Kidney tubule cell (primary cell): ENCODE data around the gene PFN2.
"Not testable (repeated sequence)": the region's sequence is repeated elsewhere in the genome, so short reads cannot be mapped to it uniquely, and the experiment has no call there.

Source experiments
- DNase-seq: peaks from one replicate; pipeline ENCODE4 v3.0.0-alpha.2; 2018; ENCODE audit warnings: low spot score

The PFN2 gene

DNA sequence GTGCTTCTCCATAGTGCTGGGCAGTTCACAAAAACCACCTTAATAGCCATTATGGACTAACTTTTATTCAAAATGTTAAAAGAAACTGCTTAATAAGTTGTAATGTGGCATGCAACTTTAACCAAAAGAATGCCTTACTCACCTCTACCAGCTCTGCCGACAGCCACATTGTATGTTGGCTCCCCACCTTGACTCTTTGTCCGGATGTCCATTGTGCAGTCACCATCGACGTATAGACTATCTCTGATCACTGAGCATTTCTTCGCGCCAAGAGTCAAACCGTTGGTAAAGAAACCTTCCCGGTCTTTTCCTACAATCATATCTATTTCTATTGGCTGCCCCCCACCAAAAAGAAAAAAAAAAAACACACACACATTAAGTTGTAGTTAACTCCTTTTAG, 2.5 kb downstream of the PFN2 start:
- peak; percentile 76 for DNase-seq

DNA sequence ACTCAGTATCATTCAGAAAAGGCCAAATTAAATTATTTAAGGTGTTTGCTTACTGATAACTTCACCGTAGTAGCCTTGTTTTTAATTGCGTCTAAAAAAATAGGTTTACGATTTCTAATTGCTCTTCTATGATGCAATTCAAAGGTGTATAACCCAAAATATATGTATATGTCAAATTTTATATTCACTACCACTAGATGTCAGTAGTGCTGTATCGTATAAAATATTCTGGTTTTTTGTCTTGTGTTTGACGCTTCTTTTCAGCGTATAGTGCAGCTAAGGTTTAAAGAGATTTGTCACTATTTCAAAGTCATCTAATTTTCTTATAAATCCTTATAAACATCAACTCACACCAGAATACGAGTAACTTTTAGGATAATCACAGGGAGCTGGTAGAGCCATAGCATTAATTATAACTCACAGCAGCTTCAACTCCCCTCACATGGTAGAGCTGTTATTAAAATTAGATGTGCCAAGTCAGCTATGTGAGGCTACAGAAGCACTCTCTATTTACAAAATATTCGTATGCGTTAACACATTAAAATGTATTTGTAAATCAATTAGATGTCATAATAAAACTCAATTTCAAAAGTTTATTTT, 3.5 kb downstream of the PFN2 start:
- DNase-seq = peak; percentile 65

DNA sequence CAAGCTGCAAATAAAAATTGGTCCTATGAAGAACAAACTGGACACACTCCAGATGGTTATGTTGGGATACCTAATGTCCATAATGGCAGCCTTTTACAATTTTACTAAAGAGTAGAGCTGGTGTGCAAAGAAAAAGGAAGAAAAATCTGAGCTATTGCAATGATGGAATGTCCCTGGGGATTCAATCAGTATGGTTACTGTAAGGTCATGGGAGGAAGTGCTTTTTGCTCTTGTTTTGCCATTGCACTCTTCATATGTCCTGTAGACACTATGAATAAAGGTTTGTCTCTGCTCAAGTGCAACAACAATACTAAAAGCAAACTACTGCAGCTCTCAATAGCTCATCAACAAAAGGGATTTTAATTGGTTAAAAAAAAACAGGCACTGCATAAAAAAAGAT, 5.4 kb downstream of the PFN2 start:
- DNase-seq = no peak

DNA sequence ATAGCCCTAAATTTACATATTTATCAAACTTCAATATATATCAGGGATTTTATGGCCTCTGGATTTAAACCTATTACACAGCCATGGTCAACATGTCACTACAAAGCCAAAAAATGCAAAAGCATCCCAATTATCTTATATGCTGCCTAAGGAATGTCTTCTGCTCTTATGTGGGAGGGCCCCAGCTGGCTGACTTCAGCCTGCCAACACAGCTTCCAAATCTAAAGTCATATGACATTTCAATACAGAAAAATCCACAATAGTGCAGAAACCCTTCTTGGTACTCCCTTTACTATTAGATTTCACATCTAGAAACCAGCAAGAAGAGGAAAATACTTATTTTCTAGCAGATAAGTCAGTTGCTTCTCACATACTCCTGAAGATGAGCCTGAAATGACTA, 6.4 kb downstream of the PFN2 start:
- DNase-seq = no peak

DNA sequence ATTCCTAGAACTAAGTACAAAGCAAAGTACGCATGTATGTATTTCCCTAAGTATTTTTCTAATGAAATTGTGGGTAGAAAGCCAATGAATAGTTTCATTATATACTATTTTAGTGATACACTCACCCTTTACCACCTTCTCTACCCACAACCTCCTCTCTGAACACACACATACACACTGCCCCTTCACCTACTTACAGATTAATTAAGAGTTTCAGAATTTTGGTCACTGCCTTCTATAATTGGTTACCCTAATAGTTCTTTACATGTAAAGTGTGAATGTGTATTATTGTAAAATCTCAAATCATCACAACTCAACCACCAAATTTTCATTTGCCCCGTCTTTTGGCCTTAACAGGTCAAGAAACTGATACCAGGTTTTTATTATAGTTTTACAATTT, 7.2 kb downstream of the PFN2 start:
- DNase-seq = no peak

DNA sequence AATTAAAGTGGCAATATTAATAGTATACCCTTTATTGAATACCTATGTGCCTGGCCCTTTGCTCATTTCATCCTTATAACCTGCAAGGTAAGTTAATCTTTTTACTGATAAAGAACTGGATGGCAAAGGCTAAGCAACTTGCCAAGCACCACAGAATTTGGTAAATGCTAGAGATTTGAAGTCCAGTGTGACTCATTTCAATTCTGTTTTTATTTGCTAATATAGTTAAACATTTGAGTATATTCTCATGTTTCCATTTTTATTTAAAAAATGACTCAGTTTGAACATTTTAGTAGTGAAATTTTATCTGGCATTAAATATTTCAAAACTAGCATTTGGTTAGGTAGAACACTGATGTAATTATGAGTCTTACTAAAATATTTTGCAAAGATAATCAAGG, 11.3 kb downstream of the PFN2 start:
- no peak for DNase-seq

DNA sequence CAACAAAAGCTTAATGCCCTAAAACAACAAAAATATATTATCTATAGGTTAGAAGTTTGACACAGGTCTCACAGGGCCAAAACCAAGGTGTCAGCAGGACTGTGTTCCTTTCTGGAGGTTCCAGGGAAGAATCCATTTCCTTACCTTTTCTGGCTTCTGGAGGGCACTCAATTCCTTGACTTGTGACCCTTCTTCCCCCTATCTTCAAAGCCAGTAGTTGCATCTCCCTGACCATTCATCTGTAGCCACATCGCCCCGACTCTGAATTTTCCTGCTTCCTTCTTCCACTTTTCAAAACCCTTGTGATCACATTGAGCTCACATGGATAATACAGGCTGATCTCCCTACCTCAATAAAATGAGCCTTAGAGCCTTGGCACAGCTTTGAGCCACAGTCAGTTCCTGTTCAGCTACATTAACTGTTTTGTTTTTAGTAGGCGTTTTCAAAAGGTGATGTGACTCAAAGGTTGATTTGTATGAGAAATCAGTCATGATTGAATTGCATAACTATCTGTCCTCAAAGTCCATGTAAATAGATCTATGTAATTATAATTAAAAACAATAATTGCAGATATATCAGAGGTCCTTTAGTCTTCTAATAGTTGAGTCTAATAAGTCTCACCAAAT, 12.4 kb downstream of the PFN2 start:
- DNase-seq = peak; percentile 3

DNA sequence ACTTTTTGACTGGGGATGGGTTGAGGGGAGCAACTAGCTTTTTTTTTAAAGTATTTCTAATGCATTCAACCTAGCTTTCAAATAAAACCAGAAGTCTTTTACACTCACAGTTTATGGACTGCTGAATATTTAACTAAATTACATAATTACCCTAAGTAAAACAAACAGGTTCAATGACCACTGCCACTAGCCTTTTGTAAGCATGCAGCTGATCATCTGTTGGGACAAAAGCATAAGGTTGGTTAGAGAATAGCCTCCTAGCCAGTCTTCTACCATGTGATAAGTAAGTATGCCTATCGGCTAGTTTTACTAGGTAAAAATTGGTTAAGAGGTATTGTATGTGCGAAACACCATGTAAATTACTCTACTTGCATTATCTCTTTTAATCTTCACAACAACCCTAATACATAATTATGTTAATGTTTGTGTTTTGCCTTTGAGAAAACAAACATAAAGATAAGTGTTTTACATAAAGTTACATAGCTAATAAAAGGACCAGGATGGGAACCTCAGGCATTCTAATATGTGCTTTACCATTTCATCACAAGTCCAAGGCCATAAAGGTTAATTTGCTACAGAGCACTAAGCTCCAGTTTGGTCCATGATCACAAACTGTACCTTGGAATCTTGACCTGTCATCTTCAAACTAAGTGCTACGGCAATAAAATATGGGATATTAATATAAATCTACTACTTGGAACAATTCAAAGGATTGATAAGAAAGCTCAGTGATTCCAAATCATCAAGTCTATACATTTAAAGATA, 13.2 kb downstream of the PFN2 start:
- DNase-seq = no peak

DNA sequence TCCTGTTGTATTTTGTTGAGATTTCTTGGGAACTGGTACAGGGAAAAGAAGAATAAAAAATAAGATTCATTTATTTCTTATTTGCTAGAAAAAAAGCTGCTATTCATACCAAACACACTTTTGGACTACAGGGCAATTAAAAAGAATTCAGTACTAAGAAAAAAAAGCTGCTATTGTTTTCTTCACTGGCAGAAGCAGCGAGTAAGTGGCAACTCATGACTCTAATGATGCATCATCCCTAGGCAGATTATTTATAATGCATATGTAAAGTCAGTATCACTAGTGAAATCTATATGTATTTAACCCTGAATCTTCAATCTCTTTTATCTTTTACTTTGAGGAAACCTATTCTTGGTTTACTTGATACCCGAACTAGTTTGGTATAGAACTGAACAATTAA, 15.2 kb downstream of the PFN2 start:
- DNase-seq = no peak

DNA sequence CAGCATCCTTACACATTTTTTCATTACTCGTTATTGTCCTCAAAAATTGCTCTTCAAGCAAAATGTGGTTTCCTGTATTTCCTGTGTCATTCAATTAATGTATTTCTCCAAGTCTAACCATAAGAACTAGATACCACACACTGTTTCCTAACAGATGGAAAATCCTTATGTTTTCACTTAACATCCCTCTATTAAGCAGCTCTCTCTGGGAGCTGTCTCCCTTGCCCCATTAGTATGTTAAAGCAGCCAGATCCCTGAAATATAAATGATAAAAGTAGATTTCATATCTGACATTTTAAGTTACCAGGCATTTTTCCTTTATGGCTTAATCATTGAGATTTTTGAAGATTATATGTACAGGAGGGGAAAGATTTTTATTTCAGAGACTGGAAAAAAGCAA, 15.9 kb downstream of the PFN2 start:
- DNase-seq = no peak

DNA sequence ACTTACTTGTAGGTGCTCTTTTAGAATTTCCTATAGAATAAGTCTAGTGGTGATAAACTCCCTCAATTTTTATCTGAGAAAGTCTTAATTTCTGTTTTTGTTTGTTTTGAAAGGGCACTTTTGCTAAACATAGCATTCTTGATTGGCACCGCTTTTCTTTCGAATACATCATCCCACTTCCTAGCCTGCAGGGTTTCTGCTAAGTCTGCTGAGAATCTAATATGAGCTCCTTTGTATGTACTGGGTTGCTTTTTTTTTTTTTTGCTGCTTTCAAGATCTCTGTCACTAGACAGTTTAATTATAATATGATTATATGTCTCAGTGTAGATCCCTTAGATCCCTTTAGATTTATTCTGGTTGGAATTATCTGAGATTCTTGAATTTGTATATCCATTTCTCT, 21.5 kb downstream of the PFN2 start:
- no peak for DNase-seq

DNA sequence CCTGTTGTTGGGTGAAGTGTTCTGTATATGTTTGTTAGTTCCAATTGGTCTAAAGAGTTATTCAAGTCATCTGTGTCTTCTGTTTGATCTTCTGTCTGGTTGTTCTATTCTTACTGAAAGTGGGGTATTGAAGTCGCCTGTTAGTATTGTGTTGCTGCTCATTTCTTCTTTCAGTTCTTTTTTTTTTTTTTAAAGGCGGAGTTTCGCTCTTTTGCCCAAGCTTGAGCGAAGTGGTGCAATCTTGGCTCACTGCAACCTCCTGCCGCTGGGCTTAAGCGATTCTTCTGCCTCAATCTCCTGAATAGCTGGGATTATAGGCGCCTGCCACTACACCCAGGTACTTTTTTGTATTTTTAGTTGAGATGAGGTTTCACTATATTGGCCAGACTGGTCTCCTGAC, 23.5 kb downstream of the PFN2 start:
- no peak for DNase-seq

DNA sequence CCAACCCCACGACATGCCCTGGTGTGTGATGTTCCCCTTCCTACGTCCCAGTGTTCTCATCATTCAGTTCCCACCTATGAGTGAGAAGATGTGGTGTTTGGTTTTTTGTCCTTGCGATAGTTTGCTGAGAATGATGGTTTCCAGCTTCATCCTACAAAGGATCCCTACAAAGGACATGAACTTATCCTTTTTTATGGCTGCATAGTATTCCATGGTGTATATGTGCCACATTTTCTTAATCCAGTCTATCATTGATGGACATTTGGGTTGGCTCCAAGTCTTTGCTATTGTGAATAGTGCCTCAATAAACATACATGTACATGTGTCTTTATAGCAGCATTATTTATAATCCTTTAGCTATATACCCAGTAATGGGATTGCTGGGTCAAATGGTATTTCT, 26.7 kb downstream of the PFN2 start:
- DNase-seq = not testable (repeated sequence)

DNA sequence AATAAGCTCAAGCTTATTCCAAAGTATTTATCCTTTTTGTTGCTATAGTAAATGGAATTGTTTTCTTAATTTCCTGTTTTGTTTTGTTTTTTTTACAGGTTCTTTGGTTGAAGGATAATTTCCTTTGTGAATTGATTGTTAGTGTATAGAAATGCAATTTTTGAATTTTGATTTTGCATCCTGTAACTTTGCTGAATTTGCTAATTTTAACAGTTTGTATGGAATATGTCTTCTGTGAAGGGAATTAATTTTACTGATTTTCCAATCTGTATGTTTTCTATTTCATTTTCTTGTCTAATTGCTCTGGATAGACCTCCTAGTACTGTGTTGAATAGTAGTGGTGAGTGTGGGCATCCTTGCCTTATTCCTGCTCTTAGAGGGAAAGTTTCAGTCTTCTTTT, 28.3 kb downstream of the PFN2 start:
- no peak for DNase-seq

DNA sequence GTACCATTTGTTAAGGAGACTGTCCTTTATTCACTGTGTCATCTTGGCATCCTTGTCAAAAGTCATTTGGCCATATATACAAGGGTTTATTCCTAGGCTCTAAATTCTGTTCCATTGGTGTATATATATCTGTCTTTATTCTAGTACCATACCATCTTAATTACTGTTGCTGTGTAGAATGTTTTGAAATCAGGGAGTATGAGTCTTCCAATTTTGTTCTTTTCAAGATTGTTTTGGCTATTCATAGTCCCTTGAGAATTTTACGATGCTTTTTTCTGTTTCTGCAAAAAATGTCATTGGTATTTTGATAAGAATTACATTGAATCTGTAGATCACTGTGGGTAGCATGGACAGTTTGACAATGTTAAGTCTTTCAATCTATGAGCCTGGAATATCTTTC, 28.7 kb downstream of the PFN2 start:
- no peak for DNase-seq

DNA sequence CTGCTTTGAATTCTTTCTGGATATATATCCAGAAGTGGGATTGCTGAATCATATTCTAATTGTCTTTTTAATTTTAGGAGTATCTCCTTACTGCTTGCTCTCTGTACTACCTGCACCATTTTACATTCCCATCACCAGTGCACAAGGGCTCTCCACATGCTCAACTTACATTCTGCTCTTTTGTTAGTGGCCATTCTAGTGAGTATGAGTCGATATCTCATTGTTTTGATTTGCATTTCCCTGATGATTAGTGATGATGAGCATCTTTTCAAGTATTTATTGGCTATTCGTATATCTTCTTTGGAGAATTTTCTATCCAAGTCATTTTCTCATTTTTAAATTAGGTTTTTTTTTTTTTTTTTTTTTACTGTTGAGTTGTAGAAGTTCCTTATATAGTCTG, 29.5 kb downstream of the PFN2 start:
- DNase-seq = no peak

DNA sequence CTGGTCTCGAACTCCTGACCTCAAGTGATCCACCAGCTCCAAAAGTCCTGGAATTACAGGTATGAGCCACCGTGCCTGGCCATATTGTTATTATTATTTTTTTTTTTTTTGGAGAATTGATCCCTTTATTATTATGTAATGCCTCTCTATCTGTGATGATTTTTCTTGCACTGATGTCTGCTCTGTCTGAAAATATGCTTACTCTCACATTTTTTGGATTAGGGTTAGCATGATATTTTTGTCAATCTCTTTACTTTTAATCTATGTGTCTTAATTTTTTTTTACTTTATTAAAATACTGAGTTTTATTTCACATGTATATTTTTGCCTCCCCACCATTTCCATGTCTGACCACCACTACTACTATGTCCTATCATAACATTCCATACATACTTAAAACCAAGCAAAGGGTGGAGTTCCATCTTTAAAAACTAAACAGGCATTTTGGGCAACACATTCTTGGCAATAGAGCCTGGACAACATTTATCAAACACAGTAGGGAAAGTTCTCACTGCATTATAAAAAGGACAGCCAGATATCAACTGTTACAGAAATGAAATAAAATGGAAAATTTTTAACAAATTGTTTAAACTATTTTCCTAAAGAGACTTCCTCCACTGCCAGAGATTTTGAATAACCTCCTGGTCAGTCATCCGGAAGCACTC, 32.2 kb downstream of the PFN2 start:
- DNase-seq = not testable (repeated sequence)

DNA sequence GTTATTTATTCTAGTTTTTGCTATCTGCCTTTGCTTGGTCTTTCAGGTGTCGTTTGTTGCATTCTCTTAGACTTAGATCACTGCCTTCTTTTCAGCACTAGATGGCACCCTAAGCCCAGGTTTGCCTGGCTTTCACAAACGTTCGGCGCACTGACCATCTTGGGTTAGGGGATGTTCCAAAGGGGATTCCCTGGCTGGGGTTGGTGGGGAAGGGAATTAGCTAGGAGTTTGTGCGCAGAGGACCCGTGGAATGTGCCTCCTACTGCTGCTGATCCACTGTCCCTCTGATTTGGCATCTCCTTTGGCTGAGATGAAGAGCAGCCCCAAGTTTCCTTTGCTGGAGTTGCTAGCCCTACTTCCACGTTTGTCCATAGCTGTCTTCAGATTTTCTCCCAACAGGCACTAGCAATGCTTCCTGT, 33.9 kb downstream of the PFN2 start:
- peak; percentile 61 for DNase-seq

DNA sequence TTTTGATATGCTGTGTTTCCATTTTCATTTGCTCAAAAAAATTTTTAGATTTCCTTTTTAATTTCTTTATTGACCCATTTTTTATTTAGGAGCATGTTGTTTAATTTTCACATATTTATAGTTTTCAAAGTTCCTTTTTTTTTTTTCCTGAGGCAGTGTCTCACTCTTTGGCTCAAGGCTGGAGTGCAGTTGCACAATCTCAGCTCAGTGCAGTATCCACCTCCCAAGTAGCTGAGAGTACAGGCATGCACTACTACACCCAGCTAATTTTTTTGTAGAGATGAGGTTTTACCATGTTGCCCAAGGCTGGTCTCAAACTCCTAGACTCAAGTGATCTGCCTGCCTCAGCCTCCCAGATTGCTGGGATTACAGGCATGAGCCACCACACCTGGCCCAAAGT, 36.2 kb downstream of the PFN2 start:
- DNase-seq = no peak

DNA sequence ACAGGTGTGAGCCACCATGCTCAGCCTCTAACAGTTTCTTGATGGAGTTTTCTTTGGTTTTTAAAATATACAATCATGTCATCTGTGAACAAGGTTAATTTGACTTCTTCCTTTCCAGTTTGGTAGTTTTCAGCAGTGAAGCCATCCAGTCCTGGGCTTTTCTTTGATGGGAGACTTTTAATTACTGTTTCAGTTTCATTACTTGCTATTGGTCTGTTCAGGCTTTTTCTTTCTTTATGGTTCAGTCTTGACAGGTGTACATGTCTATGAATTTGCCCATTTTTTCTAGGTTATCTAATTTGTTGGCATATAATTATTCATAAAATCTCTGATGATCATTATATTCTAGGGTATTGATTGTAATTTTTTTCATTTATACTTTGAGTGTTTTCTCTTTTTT, 36.8 kb downstream of the PFN2 start:
- no peak for DNase-seq

DNA sequence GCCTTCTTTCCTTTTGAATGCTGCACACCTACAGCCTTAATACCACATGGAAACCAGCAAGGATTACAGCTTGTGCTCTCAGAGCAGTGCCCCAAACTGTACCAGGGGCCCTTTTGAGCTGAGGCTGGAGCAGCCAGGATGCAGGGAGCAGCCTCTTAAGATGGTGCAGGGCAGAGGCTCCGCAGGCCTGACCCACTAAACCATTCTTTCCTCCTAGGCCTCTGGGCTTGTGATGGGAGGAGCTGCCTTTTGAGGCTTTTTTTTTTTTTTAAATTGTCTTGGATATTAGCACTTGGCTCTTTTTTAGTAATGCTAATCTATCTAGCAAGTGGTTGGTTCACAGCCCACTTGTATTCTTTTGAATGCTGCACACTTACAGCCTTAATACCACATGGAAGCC, 37.7 kb downstream of the PFN2 start:
- no peak for DNase-seq

DNA sequence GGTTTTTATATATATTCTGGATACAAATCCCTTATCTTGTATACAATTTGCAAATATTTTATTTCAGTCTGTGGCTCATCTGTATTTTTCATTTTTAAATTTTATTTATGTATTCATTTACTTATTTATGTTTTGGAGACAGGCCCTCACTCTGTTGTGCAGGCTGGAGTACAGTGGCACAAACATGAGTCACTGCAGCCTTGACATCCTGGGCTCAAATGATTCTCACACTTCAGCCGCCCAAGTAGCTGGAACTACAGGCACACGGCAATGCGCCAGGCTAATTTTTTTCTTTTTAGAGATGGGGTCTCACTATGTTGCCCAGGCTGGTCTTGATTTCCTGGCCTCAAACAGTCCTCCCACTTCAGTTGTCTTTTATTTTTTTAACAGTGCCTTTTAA, 50.6 kb downstream of the PFN2 start:
- no peak for DNase-seq

DNA sequence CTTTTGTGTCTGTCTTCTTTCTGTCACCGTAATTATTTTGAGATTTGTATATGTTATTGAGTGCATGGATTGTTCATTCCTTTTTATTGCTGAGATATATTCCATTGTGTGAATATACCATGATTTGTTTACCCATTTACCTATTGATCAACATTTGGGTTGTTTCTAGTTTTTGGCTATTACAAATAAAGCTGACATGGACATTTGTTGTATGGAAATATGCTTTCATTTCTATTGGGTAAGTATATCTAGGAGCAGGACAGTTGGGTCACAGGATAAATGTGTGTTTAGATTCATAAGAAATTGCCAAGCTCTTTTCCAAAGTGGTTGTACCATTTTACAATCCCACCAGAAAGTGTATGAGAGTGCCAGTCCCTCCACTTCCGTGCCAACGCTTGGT, 51.2 kb downstream of the PFN2 start:
- DNase-seq = no peak
